ENCODE results near the gene SEPTIN1.

SEPTIN1 gene

DNA sequence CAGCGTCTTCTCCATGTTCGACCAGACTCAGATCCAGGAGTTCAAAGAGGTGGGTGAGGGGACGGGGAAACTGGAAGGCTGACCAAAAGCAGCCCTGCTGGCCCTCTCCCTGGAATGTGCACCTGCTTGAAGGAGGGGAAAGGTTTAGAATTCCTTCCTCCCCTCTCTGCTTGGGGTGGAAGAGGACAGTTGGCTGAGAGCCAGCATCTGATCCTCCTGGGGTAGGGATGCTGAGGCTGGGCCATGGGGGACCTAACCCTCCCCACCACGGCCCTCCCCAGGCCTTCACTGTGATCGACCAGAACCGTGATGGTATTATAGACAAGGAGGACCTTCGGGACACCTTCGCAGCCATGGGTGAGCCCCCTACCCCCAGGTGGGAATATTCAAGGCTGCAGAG lies 6.5 kb downstream of the SEPTIN1 start:
- DNase-seq: no peak

DNA sequence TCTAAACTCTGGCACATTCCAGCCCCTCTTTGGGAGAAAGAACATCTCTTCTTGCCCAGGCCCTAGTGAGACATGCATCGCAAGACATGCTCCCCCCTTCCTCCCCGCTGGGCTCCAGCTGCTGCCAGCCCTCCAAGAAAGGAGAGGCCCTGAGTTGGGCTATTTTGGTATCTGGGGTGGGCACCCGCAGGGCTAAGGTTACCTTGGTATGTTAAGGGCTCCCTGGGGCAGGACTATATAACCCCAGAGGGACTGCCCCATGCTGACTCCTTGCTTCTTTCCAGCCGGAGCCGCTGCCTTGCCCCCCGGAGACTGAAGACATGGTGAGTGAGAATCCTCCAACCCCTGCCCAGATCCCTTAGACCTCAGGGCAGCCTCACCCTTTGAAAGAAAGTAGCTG lies 7.8 kb downstream of the SEPTIN1 start, which contains the start of gene MYL11:
TSS of gene MYL11 (plus strand) at position 265 of the 400 bp plus-strand sequence. CDS start at position 321, 56 bp downstream.
- DNase-seq: no peak

DNA sequence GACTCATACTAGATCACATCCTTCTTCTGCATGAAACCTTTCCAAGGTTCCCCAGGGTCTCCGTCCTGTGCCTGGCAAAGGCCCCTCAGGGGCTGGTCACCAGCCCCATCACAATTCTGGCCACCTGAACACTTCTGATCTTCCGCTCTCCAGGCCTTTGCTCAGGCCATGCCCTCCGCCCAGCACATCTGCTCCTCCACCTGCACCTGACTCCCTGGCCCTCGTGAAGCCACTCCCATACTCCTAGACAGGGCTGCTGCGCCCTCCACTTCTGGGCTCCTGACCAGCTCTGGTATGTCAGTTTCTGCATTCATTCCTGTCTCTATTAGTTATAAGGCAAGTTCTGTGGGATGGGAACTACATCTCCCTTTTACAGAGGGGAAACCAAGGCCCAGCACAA lies 9.6 kb downstream of the SEPTIN1 start:
- no peak for DNase-seq

DNA sequence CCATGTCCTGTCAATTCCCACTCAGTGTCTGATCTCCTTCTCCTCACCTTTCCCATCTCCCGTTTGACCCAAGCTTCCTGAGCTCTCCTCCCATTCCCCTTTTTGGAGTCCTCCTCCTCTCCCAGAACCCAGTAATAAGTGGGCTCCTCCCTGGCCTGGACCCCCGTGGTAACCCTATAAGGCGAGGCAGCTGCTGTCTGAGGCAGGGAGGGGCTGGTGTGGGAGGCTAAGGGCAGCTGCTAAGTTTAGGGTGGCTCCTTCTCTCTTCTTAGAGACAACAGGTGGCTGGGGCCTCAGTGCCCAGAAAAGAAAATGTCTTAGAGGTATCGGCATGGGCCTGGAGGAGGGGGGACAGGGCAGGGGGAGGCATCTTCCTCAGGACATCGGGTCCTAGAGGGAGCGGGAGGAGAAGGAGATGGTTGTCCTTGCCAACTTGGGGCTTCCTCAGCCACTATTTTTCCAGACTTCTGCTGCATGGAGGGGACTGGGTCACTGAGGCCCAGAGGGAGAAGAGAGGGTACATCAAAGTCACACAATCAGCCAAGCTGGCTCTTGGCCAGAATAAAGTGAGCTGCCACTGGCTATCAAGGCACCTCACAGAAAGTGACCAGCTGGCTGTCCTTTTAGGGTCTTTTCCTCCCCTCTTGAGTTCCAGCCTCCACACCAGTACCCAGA lies 10.2 kb downstream of the SEPTIN1 start:
- DNase-seq: no peak

DNA sequence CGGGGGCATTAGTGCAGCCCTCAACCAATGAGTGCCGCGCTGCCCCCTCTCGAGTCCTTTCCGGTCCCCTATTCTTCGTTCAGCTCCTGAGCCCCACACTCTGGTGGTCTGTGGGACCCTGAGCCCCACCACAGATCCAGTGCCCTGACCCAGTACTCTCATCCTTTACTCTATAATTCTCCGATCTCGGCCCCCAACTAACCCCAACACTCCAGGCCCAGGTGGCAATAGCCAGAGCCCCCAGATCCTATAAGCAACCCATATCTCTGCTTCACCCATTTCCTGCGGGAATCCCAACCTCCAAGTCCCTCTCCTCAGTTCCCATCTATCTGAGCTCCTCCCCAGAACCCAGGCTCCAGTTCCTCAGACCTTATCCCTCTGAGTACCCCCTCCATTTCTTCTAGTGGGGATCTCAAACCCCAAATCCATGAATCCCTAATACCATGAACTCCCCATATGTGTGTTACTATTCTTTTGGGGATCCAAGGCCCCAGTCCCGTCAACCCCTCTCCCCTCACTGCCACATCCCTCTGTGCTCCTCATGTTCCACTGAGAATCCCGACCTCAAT lies 11.0 kb downstream of the SEPTIN1 start:
- no peak for DNase-seq

DNA sequence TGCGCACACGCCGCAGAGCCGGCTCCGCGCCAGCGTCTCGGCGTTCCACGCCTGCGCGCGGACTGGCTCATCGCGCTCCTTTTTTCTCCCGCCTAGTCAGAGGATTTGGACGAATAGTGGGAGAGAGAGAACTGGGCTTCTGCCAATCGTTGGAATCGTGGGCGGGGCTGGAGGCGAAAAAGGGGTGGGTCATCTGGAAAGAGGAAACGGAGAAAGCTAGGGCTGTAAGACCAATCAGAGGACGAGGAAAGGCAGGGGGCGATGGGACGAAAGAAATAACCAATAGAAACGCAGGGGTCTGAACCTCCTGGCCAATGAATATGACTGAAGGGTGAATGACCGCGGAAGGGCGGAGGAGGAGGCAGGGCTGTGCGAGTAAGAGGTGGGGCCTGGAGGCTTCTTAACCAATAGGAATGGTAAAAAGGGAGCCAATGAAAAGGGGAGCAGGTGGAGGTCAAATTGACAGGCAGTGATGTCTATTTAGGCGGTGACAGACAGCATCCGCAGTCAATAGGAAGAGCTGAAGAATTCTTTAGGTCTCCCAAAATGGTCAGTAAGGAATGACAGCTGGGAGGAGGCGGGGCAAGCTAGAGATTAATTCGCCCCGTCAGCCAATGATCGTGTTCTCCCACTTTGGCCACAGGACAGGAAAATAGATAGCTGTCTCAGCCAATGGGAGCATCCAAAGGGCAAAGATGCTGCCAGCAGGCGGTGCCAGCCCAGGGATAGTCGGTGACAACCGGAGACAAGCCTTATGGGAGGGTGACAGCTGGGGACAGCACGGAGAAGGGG lies 11.7 kb downstream of the SEPTIN1 start, which contains the start of gene TBC1D10B:
TSS of gene TBC1D10B (minus strand) at position 39 of the 792 bp plus-strand sequence. CDS start 311 bp downstream, outside the sequence.
- DNase-seq: peak; percentile 100

DNA sequence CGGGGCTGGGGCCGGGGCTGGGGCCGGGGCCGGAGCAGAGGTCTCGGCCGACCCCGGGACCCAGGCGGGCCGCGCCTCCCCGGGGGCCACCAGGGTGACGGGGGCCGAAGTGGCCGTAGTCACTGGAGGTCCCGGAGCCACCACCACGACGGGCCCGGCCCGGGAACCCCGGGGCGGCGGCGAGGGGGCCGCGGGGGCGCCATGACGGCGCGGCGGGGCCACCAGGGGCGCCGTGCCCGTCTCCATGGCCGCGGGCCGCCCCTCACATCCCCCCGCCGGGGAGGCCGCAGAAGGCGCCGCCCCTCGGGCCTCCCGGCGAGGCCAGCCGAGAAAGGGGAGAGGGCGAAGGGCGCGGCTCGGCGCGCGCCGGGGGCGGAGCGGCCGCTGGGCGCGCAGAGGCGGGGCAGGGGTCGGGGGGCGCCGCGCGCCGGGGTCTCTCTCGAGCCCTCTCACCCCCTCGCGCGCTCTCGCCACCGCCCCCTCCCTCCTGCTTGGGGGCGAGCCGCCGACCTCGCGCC lies 12.4 kb downstream of the SEPTIN1 start:
- no peak for DNase-seq

DNA sequence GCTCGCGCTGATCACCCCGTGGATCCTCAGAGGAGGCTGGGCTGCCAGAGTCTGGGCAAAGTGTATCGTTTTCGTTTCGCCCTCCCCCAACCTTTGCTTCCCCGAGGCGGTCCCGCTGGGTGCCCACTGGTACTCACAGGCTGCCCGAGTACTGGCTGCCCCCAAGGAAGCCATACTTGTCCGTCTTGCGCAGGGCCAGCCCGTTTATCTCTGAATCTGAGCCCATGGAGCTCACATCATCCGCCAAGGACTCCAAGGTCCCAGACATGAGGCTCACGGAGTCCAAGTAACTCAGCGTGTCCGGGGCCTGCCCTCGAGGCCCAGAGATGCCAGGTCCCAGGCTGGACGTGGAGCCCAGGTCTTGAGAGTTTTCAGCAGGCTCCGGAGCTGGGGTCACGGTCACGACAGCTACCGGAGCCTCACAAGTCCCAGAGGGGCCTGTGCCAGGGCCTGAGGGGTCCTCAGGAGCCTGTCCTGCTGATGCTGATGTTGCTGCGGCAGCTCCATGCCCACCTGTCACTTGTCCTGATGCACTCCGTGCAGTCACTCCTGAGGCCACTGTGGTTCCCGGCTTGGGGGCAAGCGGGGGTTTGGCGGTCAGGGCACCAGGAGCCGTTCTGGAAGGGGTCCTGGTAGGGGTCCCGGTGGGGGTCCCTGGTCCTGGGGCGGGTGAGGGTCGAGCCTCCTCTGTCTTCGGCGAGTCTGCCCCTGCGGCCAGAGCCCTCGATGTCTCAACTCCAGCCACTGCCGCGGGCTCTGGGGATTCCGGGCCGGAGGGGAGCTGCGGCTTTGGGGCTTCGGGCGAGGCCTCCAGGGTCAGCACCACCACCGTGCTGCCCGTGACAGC lies 13.0 kb downstream of the SEPTIN1 start:
- no peak for DNase-seq

DNA sequence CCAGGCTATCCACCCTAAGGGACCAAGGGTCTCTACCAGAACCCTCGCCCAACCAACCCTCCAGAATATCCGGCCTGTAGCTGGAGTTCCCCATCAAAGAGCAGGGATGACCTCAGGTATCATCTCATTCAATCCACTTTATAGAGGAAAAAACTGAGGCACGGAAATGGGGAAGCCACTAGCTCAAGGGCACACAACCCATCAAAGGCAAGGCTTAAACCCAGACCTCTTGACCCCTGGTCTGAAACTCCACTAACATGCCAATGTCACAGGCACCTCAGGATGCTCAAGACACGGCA lies 13.6 kb downstream of the SEPTIN1 start:
- no peak for DNase-seq

DNA sequence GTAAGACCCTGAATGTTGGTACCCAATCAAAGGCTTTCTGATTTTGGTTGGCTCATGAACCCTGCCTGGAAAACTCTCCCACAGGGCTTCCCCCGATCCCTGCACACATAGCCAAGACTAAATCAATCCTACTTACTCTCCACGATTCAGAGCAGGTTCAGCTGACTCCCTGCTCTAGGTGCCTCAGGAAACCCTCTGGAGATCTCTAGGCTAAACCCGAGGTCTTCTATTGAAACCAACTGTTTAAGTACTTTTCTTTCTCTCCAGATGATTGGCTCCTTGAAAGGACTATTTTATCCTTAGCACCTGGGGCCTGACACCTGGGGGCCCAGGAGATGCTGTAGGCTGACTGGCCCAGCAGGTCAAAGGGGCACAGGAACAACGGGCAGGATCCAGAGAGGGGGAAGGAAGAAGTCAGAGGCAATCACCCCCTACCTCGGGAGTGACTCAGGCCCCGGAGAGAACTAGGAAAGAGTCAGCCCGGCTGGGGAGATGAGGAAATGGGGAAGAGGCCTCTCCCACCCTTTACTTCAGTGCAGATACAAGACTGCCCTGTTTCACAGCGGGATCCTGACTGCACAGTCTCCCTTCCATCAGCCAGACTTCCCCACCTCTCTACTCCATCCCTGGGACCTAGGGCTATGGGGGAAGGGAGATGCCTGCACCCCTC lies 14.1 kb downstream of the SEPTIN1 start:
- no peak for DNase-seq

DNA sequence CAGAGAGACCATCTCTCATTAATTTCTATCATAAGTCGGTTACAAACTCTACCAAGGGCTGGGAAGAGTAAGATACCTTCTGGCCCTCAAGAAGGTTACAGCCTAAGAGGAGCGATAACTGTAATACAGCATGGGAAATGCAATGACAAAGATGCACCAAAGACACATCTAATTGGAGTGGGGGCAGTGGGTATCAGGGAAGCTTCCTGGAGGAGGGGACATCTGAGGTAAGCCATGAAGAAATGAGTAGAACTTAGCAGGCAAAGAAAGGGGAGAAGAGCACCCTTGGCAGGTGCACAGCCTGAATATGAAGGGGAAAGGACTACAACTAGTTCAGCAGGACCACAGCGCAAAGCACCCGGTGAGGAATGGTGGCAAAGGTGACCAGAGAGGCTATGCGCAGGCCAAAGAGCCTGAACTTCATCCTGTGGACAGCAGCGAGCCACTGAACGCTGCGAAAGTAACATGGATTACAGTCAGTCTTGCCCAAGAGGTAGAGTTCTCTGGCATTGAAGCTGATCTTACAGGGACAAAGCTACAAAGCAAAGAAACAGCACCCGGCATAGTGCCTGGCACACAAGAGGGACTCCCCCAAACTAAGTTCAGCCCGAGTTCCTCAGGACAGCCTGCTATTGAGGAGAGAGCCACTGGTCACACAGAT lies 14.9 kb downstream of the SEPTIN1 start:
- no peak for DNase-seq

DNA sequence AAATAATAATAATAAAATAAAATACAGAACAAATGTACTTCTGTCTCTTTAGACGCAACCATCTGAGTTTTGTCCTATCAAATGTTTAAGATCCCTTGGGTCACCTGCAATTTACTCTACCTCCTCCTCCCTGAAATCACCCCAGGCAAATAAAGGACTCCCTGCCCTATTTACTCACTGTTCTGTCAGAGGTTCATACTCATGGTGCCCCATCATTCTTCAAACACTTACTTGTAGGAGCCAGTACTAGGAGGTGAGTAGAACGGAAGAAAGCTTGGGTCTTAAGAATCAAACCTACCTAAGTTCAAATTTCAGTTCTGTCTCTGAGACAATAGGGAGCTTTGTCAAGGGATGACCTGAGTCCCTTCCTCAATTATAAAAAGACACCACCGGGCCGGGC lies 15.8 kb downstream of the SEPTIN1 start:
- no peak for DNase-seq

DNA sequence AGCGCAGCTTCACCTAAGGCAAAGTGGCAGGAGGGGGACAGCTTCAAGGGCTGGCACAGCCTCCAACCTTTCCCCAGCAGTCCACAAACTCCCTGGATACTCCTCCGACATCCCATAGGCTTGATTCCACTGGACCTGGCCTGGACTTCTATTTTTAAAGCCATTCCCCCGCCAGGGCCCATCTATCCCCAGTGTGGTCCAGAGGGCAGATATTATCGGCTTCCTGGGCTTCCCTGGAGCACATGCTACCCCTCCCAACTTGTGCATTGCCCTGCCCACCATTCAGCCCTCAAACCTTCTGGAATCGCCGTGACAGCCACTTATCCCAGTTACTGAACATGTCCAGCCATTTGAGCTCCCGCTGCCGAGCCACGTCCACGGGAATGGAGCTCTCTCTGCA lies 17.2 kb downstream of the SEPTIN1 start:
- DNase-seq: no peak

DNA sequence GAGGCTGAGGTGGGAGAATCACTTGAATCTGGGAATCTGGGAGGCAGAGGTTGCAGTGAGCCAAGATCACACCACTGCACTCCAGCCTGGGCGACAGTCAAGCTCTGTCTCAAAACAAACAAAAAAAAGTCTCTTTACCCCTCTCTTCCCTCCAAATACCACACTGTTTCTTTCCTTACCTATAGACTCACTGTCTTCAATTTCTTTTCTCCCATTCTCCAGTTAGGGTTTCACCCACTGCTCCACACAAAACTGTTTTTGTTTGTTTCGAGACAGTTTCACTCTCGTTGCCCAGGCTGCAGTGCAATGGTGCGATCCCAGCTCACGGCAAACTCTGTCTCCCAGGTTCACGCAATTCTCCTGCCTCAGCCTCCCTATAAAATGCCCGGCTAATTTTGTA lies 21.2 kb downstream of the SEPTIN1 start:
- no peak for DNase-seq

DNA sequence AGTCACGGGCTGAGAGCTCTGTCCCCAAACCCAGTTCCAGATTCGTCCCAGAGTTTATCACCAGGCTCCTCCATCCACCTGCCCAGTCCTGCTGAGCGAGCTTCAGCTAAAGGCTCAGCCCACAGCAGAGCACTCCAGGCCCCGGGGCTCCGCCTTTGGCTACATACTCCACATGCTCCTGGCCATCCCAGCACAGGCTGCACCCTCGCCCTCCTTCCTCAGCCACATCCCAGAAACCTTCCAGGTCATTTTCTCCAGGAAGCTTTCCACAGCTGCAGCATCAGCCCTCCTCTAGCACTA lies 22.5 kb downstream of the SEPTIN1 start:
- no peak for DNase-seq

DNA sequence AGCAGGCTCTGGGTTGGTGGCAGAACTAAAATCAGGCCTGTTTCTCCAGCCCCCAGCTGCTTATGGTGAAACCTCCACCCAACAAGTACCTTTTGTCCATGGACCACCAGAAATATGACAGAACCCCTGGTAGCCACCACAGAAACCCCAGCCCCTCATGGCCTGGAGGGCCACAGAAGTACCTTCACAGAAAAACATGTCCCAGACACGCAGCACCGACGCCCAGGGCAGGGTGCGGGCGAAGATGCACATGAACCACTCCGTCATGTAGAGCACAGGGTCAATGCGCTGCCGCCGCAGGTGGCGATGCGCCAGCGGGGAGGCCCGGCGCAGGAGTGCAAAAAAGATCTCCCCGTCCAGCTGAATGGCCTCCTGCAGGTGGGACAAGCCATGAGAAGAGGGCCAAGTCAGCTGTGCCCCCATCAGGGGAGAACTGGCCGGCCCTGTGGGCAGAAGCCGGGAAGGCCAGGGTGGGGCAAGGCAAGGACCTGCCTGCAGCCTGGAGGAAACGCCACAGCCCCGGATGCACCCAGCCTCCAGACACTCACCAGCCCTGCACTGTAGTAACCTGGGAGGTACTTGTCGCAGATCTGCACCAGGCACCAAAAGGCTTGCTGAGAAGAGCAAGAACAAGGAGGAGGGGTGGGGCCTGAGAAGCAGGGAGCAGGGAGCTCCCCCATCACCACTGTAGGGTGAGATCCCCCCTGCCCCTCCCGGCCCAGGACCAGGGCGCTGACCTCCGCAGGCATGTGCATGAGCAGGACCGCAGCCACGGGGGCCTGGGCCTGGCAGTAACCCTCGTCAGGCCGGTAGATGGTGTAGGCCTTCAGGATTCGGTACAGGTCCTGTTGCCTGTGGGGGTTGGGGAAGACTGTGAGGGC lies 23.1 kb downstream of the SEPTIN1 start:
- no peak for DNase-seq

DNA sequence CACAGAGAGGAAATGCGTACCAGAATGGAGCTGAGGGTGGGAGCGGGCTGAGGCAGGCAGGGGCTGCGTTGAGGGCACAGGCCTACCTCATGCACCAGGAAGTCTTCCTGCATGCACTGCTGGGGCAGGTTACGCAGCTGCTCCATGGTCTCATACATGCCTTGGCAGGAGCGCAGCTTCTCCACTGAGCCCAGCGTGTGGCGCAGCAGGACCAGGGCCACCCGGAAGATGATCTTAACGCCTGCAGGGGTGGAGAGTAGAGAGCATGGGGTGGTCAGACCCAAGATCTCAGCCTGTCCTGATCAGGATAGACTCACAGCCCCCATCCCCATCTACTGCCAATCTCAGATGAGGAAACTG lies 23.8 kb downstream of the SEPTIN1 start:
- no peak for DNase-seq

DNA sequence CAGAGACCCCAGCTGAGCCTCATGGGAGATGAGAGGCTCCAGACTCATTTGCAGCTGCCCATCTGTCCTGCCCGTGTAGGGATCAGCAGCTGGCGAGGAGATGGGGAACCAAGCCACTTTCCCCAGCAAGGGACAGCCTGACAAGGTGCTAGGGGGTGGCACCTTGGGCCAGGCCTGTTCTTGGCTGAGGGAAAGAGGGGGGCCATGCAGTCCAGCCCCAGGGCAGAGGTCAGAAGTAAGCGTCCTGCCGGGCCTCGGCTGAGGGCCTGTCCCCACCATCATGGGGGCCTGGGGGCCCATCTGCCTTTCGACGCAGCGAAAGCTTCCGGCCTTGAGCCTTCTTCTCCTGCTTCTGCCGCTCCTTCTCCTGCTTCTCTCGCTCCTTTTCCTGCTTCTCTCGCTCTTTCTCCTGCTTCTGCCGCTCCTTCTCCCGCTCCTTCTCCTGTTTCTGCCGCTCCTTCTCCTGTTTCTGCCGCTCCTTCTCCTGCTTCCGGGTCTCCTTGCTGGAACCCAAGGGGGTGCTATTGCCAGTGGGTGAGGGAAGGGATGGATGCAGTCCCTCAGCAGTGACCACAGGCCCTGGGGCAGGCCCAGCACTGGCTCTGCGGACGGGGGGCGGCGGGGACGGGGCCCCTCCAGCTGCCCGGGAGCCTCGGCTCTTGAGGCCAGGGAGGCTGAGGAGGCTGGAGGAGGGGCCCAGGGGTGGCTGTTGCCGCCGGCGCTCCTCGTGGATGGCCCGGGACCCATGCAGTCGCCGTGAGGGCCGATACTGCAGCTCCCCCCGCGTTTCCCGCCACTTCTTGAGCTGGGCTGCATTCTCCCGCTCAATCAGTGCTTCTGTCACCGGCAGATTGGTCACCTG lies 24.4 kb downstream of the SEPTIN1 start:
- DNase-seq: no peak

DNA sequence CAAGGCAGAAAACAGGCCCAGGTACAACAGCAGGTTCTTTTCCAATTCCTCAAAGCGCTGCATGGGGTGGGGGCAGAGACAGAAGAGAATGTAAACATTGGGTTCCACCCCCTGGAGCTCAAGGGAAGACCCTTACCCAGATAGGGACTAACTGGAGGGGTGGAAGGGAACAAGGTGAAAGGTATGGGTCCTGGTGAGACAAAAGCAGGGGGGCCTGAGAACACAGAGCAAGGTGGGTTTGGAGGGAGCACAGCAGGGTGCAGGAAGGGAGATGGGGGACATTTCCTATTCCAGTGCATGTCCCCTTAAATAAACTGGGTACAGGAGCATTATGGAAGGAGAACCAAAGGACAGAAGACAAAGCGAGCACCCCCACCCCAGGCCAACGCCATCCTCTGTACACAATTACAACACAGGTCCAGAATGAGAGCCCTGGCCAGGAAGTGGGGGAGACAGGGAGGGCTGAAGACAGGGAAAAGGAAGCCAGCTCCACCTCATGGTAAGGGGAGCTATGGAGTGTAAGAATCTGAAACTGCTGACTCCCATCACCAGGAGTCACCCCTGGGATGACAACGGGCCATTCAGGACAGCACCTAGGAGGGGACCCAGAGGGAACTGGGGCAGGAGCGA lies 25.2 kb downstream of the SEPTIN1 start:
- DNase-seq: no peak

Measured in activated CD4-positive, alpha-beta T cell treated with anti-CD3 and anti-CD28 coated beads, Interleukin-2, Interleukin-6, amounts not matched to agents 100 ng/mL and 50 ng/mL, durations not matched to agents 16 hours and 8 hours (primary cell).